HCT116 (cell line): ENCODE measurements around the gene METTL13. TPM values are rescaled to one million over a fixed set of nuclear protein-coding genes. Genes with fewer than 3 reads are reported as not detected.

Experiments
- ATAC-seq: fragments of 200-7000 bp; cut with Tn5 transposase; 2 replicates; pipeline ENCODE4 v1.9.1; 2020; ENCODE audit warnings: mild to moderate bottlenecking, moderate library complexity
- BruUV-seq: library from RNA; stranded (reverse); fragments of 400-500 nt; replicated peaks from 2 replicates; lab custom pipeline; 2021; lab: Mats Ljungman, UMichigan
- CTCF ChIA-PET: fragments of 300-600 bp; sonication (Branson Sonifier 250); formaldehyde crosslinking; loops from one replicate; lab custom pipeline; 2021; ENCODE audit warnings: antibody characterized with exemption; lab: Charles Lee
- POLR2A ChIA-PET: fragments of 300-600, 350-600 bp; sonication (Branson Sonifier 250); formaldehyde crosslinking; loops from one replicate; lab custom pipeline; 2021; ENCODE audit warnings: antibody characterized with exemption; lab: Charles Lee
- RAD21 ChIA-PET, 2 experiments: fragments of 300-600 bp; sonication (Branson Sonifier 250); formaldehyde crosslinking; loops; one replicate each; lab custom pipeline; 2023; ENCODE audit warnings: low total read pairs in 2 of 2; ENCODE audit not compliant: uncharacterized antibody in 2 of 2, unreplicated experiment in 2 of 2, low non-redundant PET in 1 of 2; lab: Charles Lee
- DNase-seq: peaks from one replicate; pipeline ENCODE4 v3.0.0-alpha.2; 2010; ENCODE audit warnings: low read depth, low spot score
- H2AFZ ChIP-seq: fragments of 200-600 bp; shearing (Covaris generic), sonication (generic); 2 replicates; pipeline ENCODE4 v1.6.1; 2017; ENCODE audit warnings: low read depth, mixed run types, mixed read lengths, antibody characterized with exemption, low read length; ENCODE audit not compliant: poor library complexity, severe bottlenecking
- H3K27ac ChIP-seq: 2 replicates; pipeline ENCODE4 v1.5.1; 2012; ENCODE audit warnings: low read depth, low read length
- H3K27me3 ChIP-seq: fragments of 200-600 bp; sonication (generic); 2 replicates; pipeline ENCODE4 v1.6.1; 2016; ENCODE audit warnings: mixed run types, low read length, mixed read lengths; ENCODE audit not compliant: insufficient read depth
- H3K36me3 ChIP-seq, 2 experiments: fragments of 200-500 bp in 1 of 2; fragments of 200-600 bp in 1 of 2; sonication (Bioruptor generic) in 1 of 2; sonication (generic) in 1 of 2; 2 replicates each; pipeline versions ENCODE4 v1.5.1 to v1.6.1; 2014 to 2016; ENCODE audit warnings: low read length in 2 of 2, inconsistent platforms in 1 of 2, mixed read lengths in 1 of 2, mixed run types in 1 of 2; ENCODE audit not compliant: insufficient read depth in 2 of 2, control insufficient read depth in 1 of 2
- H3K4me1 ChIP-seq, 2 experiments: fragments of 200-600 bp in 1 of 2; sonication (generic) in 1 of 2; 2 replicates each; pipeline versions ENCODE4 v1.5.1 to v1.6.1; 2012 to 2017; ENCODE audit warnings: low read length in 2 of 2, inconsistent platforms in 1 of 2, mild to moderate bottlenecking in 1 of 2, mixed read lengths in 1 of 2, mixed run types in 1 of 2, moderate library complexity in 1 of 2; ENCODE audit not compliant: insufficient read depth in 2 of 2, control insufficient read depth in 1 of 2
- H3K4me2 ChIP-seq: fragments of 200-600 bp; sonication (generic); 2 replicates; pipeline ENCODE4 v1.6.1; 2017; ENCODE audit warnings: mixed run types, low read length, mixed read lengths
- H3K4me3 ChIP-seq, 2 experiments: fragments of 200-600 bp in 1 of 2; sonication (generic) in 1 of 2; replicated peaks in 1 of 2; 2 replicates each; pipeline ENCODE4 v1.5.1; 2011 to 2016; ENCODE audit warnings: low read length in 2 of 2, control low read depth in 1 of 2, low read depth in 1 of 2, mild to moderate bottlenecking in 1 of 2, mixed read lengths in 1 of 2, mixed run types in 1 of 2
- H3K79me2 ChIP-seq: fragments of 200-600 bp; sonication (generic); 2 replicates; pipeline ENCODE4 v1.6.1; 2017; ENCODE audit warnings: mild to moderate bottlenecking, mixed run types, low read length, moderate library complexity, mixed read lengths; ENCODE audit not compliant: insufficient read depth
- H3K9ac ChIP-seq: fragments of 200-600 bp; sonication (generic); 2 replicates; pipeline ENCODE4 v1.6.1; 2016; ENCODE audit warnings: low read length, mixed read lengths
- H3K9me2 ChIP-seq: fragments of 200-600 bp; sonication (generic), shearing (Covaris generic); 2 replicates; pipeline ENCODE4 v1.6.1; 2017; ENCODE audit warnings: mixed run types, mild to moderate bottlenecking, moderate library complexity; ENCODE audit not compliant: insufficient read depth
- H3K9me3 ChIP-seq, 2 experiments: fragments of 200-500 bp in 1 of 2; fragments of 200-600 bp in 1 of 2; sonication (Bioruptor generic) in 1 of 2; sonication (generic) in 1 of 2; 2 replicates each; pipeline ENCODE4 v1.6.1; 2014 to 2017; ENCODE audit warnings: low read length in 2 of 2, mixed read lengths in 2 of 2, inconsistent platforms in 1 of 2, low read depth in 1 of 2, mild to moderate bottlenecking in 1 of 2, mixed run types in 1 of 2, moderate library complexity in 1 of 2; ENCODE audit not compliant: control insufficient read depth in 1 of 2, insufficient read depth in 1 of 2
- H4K20me1 ChIP-seq: fragments of 200-600 bp; sonication (generic), shearing (Covaris generic); 2 replicates; pipeline ENCODE4 v1.6.1; 2017; ENCODE audit warnings: mixed run types, mild to moderate bottlenecking, moderate library complexity; ENCODE audit not compliant: insufficient read depth
- ATF3 ChIP-seq: IDR thresholded peaks from 2 replicates; pipeline ENCODE4 v1.6.1; 2012
- CBX3 ChIP-seq: IDR thresholded peaks from 2 replicates; pipeline ENCODE4 v1.6.1; 2012; ENCODE audit warnings: low read depth
- CTCF ChIP-seq, 3 experiments: fragments of 200-600 bp in 1 of 3; sonication (generic) in 1 of 3; IDR thresholded peaks in 2 of 3; conservative IDR thresholded peaks in 1 of 3; 2 replicates each; pipeline ENCODE4 v1.5.1; 2012 to 2017; ENCODE audit warnings: low read depth in 2 of 3, low read length in 2 of 3, antibody characterized with exemption in 1 of 3, borderline replicate concordance in 1 of 3, control low read depth in 1 of 3, mild to moderate bottlenecking in 1 of 3, mixed read lengths in 1 of 3, mixed run types in 1 of 3, moderate library complexity in 1 of 3; ENCODE audit not compliant: insufficient read depth in 1 of 3
- ELF1 ChIP-seq: IDR thresholded peaks from 2 replicates; pipeline ENCODE4 v1.6.1; 2012; ENCODE audit warnings: low read depth, borderline replicate concordance
- EZH2 ChIP-seq: fragments of 200-600 bp; sonication (generic); IDR thresholded peaks from 2 replicates; pipeline ENCODE4 v1.6.1; 2017; ENCODE audit warnings: antibody characterized with exemption, mixed run types
- FOSL1 ChIP-seq: IDR thresholded peaks from 2 replicates; pipeline ENCODE4 v1.6.1; 2012; ENCODE audit warnings: low read depth
- JUND ChIP-seq: IDR thresholded peaks from 2 replicates; pipeline ENCODE4 v1.6.1; 2012
- MAX ChIP-seq: IDR thresholded peaks from 2 replicates; pipeline ENCODE4 v1.6.1; 2012
- POLR2A ChIP-seq: IDR thresholded peaks from 2 replicates; pipeline ENCODE4 v1.7.0; 2011; ENCODE audit warnings: borderline replicate concordance; ENCODE audit not compliant: insufficient read depth, insufficient read length; ENCODE audit errors: extremely low read depth
- POLR2AphosphoS5 ChIP-seq: IDR thresholded peaks from 2 replicates; pipeline ENCODE4 v1.6.1; 2011; ENCODE audit warnings: mild to moderate bottlenecking, low read depth, low read length, moderate library complexity
- RAD21 ChIP-seq: IDR thresholded peaks from 2 replicates; pipeline ENCODE4 v1.6.1; 2012; ENCODE audit warnings: low read depth, mild to moderate bottlenecking
- REST ChIP-seq: IDR thresholded peaks from 2 replicates; pipeline ENCODE4 v1.6.1; 2012; ENCODE audit warnings: low read depth
- SRF ChIP-seq: IDR thresholded peaks from 2 replicates; pipeline ENCODE4 v1.6.1; 2012; ENCODE audit warnings: low read depth
- ZBTB33 ChIP-seq: IDR thresholded peaks from 2 replicates; pipeline ENCODE4 v1.6.1; 2011; ENCODE audit warnings: mild to moderate bottlenecking, low read length, moderate library complexity; ENCODE audit not compliant: insufficient replicate concordance; ENCODE audit errors: extremely low read depth
- ZFX ChIP-seq: fragments of 450-650 bp; IDR thresholded peaks from 2 replicates; pipeline ENCODE4 v1.6.1; 2017
- intact Hi-C: fragments of 100-400 bp; cut with micrococcal nuclease; formaldehyde crosslinking; loops from 2 replicates; pipeline ENCODE4 v1.10.0; 2022
- total RNA-seq: library from RNA; stranded (reverse); gene quantifications from one replicate; pipeline ENCODE4 v1.2.1, GENCODE V29; 2021; ENCODE audit not compliant: unreplicated experiment

The METTL13 gene
- total RNA-seq, 1 experiment from 2014 or later = 33.9 TPM

- RAD21 ChIA-PET = no interaction called here
Measured at GRCh38 chr1:171826973-171827372, 45.5 kb downstream of the METTL13 start.

More at GRCh38 chr1:171826973-171827372, 45.5 kb downstream of the METTL13 start:
- no peaks in the 10 kb centered on the region for H3K79me2 ChIP-seq
- no peak overlapping the region for H3K4me3 ChIP-seq
- H3K4me2 ChIP-seq = no peak overlapping the region
- H4K20me1 ChIP-seq = no peaks in the 10 kb centered on the region
- no peak overlapping the region for H2AFZ ChIP-seq
- no peak for DNase-seq
- no peaks in the 10 kb centered on the region for H3K36me3 ChIP-seq
- H3K4me1 ChIP-seq = no peaks in the 10 kb centered on the region
- H3K9me3 ChIP-seq = no peaks in the 10 kb centered on the region
- H3K27me3 ChIP-seq = no peaks in the 10 kb centered on the region
- ChIA-PET CTCF (no interaction called here), POLR2A (no interaction called here)
- H3K27ac ChIP-seq = no peak overlapping the region
- H3K9me2 ChIP-seq = no peaks in the 10 kb centered on the region
- no TSS peak for BruUV-seq
- H3K9ac ChIP-seq = no peak overlapping the region
- ATAC-seq = no peak
- no peak for TF ChIP-seq MAX
- no peak for TF ChIP-seq EZH2
- no peak for TF ChIP-seq JUND
- TF ChIP-seq FOSL1 = no peak
- no peak for TF ChIP-seq ELF1
- no peak for TF ChIP-seq CTCF (IDR thresholded peaks at IDR 0.05 in 2 of 3, conservative IDR thresholded peaks at IDR 0.05 in 1 of 3; ENCODE audit: borderline replicate concordance in 1 of 3, insufficient read depth in 1 of 3, low read depth in 2 of 3, low read length in 2 of 3)
- no peak for TF ChIP-seq ZBTB33
- no peak for TF ChIP-seq CBX3
- no peak for TF ChIP-seq REST
- TF ChIP-seq POLR2A = no peak
- TF ChIP-seq POLR2AphosphoS5 = no peak
- TF ChIP-seq ATF3 = no peak
- no peak for TF ChIP-seq SRF
- no peak for TF ChIP-seq RAD21
- TF ChIP-seq ZFX = no peak
- intact Hi-C loops = no loop called here
